ENCODE measurements around the gene ISLR. TPM values are rescaled to one million over a fixed set of nuclear protein-coding genes. Genes with fewer than 3 reads are reported as not detected.

The ISLR gene
- total RNA-seq, 1 donor from 2014 or later = 2.6 TPM

DNA sequence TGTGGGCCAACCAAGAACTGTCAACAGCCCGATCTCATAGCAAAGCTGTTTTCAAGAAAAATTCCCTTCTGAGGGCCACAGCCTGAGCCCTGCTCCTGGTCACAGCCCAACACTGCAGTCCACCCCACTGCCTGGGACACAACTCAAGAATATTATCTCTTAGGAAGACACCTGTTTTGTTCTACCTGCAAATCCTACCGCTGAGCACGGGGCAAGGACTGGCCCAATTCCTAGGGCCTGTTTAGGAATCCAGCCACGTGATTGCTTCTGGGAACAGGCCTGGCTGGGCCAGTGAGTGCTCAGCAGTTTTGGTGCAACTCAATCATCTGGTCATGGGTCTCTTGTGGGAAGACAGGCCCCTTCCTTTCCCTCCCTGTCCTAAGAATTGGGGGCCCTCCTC is 34.9 kb upstream of the ISLR start:
- TF ChIP-seq, protein P1, sequence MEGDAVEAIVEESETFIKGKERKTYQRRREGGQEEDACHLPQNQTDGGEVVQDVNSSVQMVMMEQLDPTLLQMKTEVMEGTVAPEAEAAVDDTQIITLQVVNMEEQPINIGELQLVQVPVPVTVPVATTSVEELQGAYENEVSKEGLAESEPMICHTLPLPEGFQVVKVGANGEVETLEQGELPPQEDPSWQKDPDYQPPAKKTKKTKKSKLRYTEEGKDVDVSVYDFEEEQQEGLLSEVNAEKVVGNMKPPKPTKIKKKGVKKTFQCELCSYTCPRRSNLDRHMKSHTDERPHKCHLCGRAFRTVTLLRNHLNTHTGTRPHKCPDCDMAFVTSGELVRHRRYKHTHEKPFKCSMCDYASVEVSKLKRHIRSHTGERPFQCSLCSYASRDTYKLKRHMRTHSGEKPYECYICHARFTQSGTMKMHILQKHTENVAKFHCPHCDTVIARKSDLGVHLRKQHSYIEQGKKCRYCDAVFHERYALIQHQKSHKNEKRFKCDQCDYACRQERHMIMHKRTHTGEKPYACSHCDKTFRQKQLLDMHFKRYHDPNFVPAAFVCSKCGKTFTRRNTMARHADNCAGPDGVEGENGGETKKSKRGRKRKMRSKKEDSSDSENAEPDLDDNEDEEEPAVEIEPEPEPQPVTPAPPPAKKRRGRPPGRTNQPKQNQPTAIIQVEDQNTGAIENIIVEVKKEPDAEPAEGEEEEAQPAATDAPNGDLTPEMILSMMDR (conservative IDR thresholded peaks at IDR 0.05) = no peak
- no peak overlapping the region for H3K4me3 Mint-ChIP-seq
- H3K4me1 Mint-ChIP-seq = peaks cover 37% of the 10 kb centered on the region
- no peaks in the 10 kb centered on the region for H3K9me3 Mint-ChIP-seq
- H3K27ac Mint-ChIP-seq (ENCODE audit: unreplicated experiment) = no peak overlapping the region
- no peaks in the 10 kb centered on the region for H3K36me3 Mint-ChIP-seq (ENCODE audit: low read depth)
- peaks cover 45% of the 10 kb centered on the region for H3K27me3 Mint-ChIP-seq (ENCODE audit: low read depth)
- DNase-seq (ENCODE audit: low read depth, low spot score) = no peak

DNA sequence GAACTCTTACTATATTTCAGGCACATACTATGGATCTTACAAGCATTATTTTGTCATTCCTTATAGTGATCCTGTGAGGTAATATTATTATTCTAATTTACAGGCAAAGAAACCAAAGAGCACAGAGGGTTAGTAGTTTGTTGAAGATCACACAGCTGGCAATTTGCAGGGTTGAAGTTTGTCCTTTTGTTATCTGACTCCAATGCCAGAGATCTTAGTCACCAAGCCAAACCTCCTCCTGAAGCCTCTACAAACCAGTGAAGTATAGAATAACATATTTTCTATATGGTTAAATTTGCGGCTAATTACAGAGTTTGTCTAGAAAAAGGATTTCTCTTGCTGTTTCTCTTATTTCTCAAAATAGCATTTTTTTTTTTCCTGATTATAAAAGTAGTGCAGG is 31.9 kb upstream of the ISLR start:
- Mint-ChIP-seq H3K4me1 (peaks cover 23% of the 10 kb centered on the region), H3K9me3 (no peaks in the 10 kb centered on the region), H3K27me3 (ENCODE audit: low read depth) (peaks cover 17% of the 10 kb centered on the region)

DNA sequence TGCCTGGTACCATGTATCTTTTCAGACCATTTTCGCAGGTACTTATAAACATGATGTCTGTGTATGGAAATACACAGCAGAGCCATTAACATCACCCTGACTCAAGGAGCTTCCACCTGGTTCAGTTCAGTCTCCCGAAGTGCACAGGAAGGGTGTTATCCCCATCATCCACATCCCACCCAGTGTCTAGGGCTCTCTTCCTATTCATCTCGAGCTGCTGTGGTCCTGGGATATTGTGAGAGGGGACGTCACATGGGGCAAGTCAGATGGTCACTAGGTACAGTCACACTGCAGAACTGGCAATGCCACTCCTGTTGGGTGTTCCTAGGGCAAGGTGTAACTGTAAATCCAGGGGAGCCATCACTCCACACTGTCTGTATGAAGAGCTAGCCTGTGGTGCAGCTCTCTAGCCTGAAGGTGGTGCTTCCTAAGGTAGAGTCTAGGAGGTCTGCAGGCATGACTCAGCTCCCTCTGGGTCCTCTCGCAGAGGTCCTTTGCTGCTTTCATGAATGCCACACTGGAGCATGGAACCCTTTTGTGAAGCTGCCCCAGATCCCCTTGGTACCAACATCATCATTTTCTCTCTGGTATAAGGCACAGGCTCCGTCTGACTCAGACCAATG is 29.2 kb upstream of the ISLR start:
- Mint-ChIP-seq H3K4me1 (peaks cover 4% of the 10 kb centered on the region), H3K4me3 (no peak overlapping the region), H3K27ac (ENCODE audit: unreplicated experiment) (no peak overlapping the region), H3K36me3 (ENCODE audit: low read depth) (no peaks in the 10 kb centered on the region), H3K27me3 (ENCODE audit: low read depth) (peaks cover 2% of the 10 kb centered on the region), H3K9me3 (peaks cover 2% of the 10 kb centered on the region)
- TF ChIP-seq, protein P1 (conservative IDR thresholded peaks at IDR 0.05) = no peak
- DNase-seq (ENCODE audit: low read depth, low spot score) = no peak

More for the DNA sequence above, 31.9 kb upstream of the ISLR start:
- Mint-ChIP-seq H3K27ac (ENCODE audit: unreplicated experiment) (no peak overlapping the region), H3K36me3 (ENCODE audit: low read depth) (no peaks in the 10 kb centered on the region), H3K4me3 (no peak overlapping the region)
- no peak for DNase-seq (ENCODE audit: low read depth, low spot score)
- TF ChIP-seq, protein P1 (conservative IDR thresholded peaks at IDR 0.05) = no peak

DNA sequence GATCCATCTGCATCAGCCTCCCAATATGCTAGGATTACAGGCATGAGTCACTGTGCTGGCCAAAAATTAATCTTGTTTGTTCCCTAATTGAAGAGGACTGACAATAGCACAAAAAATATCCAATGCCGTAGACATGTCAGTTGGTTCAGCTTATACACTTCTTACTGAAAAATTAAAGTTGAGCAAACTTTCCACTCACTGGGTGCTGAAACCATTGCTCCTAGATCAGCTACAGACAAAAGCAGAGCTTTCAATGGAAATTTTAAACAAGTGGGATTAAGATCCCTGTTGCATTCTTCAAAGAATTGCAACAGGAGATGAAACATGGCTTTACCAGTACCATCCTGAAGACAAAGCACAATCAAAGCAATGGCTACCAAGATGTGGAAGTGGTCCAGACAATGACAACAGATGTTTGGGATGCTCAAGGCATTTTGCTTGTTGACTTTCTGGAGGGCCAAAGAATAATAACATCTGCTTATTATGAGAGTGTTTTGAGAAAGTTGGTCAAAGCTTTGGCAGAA is 27.2 kb upstream of the ISLR start:
- Mint-ChIP-seq H3K27me3 (ENCODE audit: low read depth) (peaks cover 2% of the 10 kb centered on the region), H3K4me3 (no peak overlapping the region), H3K9me3 (peaks cover 2% of the 10 kb centered on the region), H3K27ac (ENCODE audit: unreplicated experiment) (no peak overlapping the region), H3K36me3 (ENCODE audit: low read depth) (no peaks in the 10 kb centered on the region), H3K4me1 (no peaks in the 10 kb centered on the region)
- TF ChIP-seq, protein P1 (conservative IDR thresholded peaks at IDR 0.05) = no peak
- DNase-seq (ENCODE audit: low read depth, low spot score) = no peak

DNA sequence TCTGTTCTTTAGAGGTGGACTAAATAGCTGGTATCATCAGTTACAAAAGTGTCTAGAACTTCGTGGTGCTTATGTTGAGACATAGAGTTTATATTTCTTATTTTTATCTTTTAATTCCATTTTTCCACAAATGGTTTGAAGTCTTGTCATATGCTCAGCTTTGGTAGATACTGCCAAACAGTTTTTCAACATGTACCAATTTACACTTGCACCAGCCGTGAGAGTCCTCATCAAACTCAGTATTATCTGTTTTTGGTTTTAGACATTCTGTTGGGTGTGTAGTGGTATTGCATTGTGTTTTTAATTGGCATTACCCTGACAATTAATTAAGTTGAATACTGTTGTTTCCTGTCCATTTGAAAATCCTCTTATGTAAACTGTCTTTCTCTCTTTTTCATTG is 26.5 kb upstream of the ISLR start:
- TF ChIP-seq, protein P1 (conservative IDR thresholded peaks at IDR 0.05) = no peak
- Mint-ChIP-seq H3K27ac (ENCODE audit: unreplicated experiment) (no peak overlapping the region), H3K9me3 (peaks cover 2% of the 10 kb centered on the region), H3K4me1 (no peaks in the 10 kb centered on the region), H3K4me3 (no peak overlapping the region), H3K27me3 (ENCODE audit: low read depth) (peaks cover 2% of the 10 kb centered on the region), H3K36me3 (ENCODE audit: low read depth) (no peaks in the 10 kb centered on the region)
- DNase-seq (ENCODE audit: low read depth, low spot score) = no peak
